ENCODE data around the gene CRKL. TPM values are rescaled to one million over a fixed set of nuclear protein-coding genes. Genes with fewer than 3 reads are reported as not detected.

CRKL gene
- total RNA-seq, 1 donor from 2014 or later = 46.1 TPM

DNA sequence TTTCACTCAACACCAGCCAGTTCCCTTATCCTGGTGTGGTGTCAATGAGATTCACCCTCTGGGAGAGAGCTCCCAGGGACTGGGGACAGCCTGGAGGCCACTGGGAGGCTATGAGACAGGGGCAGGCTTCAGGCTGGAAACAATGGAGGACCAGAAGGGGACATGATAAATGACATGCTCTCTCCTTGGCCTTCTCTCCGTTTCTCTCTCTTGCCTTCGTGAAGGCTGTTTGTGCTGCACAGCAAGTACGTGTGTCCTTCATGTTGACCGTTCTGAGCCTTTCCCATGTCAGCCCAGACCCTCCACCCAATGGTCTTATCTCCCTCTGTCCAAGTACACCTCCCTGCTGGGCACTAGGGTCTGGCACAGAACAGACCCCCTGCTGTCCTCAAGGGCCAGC, 63.3 kb downstream of the CRKL start:
- DNase-seq (ENCODE audit: low spot score) = no peak

GRCh38 chr22:20980938-20981722, 63.9 kb downstream of the CRKL start:
- no peak for DNase-seq (ENCODE audit: low spot score)

- peak; percentile 95 for DNase-seq (ENCODE audit: low spot score)
Observed at GRCh38 chr22:20981787-20982562, 64.8 kb downstream of the CRKL start, which contains the start of gene LZTR1. LZTR1 (plus strand) TSS chr22:20982297; CDS start chr22:20982372, 75 bp downstream.

DNA sequence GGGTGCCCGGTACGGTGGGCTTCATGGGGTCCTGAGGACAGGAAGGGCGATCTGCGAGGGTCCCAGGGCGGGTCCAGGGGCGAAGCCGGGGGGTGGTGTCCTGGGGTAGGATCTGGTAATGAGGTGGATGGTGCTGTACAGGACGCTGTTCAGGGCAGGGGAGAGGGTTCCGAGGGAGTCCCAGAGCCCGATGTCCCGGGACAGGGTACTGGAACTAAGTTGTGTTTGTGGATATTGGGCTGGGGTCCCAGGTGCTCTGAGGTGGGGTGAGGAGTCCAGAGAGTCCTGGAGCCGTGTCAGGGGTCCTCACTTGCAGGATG, 65.3 kb downstream of the CRKL start:
- no peak for DNase-seq (ENCODE audit: low spot score)

- DNase-seq (ENCODE audit: low spot score) = no peak
Observed at GRCh38 chr22:20983081-20983771, 66.0 kb downstream of the CRKL start.

DNA sequence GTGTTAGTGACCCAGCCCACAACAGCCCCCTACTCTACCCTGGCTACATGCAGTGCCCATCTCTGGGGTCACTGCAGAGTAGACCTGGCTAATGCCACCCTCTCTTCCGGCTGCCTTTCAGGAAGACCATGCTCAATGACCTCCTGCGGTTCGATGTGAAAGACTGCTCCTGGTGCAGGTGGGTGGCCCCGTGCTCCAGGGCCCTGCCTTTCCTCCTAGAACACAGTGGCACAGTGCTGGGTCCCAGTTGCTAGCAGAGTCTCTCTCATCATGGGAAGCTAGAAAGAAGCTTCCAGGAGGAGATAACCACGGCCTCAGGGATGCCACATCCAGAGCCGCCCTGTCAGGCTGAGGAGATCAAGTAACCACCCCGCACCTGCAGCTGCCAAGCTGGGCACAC, 68.5 kb downstream of the CRKL start:
- no peak for DNase-seq (ENCODE audit: low spot score)

DNA sequence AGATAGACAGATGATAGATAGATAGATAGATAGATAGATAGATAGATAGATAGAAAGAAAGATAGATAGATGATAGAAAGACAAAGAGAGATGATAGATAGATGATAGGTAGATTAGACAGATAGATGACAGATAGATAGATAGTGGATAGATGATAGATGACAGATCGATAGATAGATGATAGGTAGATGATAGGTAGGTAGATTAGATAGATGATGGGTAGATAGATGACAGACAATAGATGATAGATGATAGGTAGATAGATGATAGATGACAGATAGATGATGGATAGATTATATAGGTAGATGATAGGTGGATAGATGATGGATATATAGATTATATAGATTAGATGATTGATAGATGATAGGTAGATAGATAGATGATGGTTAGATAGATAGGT, 69.2 kb downstream of the CRKL start:
- no peak for DNase-seq (ENCODE audit: low spot score)

DNA sequence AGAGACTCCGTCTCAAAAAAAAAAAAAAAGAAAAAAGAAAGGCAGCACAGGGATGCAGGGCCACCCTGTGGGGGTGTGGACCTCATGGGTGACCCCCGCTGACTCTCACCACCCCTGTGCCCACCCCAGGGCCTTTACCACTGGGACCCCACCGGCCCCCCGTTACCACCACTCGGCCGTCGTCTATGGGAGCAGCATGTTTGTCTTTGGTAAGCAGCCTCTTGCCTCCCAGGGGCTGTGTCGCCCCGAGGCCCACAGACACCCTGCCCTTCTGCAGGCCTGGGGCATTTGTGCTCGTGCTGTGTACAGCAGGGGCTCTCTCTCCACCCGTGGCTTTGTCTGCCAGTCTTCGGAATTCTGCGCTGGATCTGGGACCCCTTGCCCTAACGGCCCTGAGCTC, 70.2 kb downstream of the CRKL start:
- DNase-seq (ENCODE audit: low spot score) = no peak

GRCh38 chr22:20988573-20989322, 71.5 kb downstream of the CRKL start:
- DNase-seq (ENCODE audit: low spot score) = no peak

GRCh38 chr22:20989323-20990138, 72.3 kb downstream of the CRKL start:
- no peak for DNase-seq (ENCODE audit: low spot score)

DNA sequence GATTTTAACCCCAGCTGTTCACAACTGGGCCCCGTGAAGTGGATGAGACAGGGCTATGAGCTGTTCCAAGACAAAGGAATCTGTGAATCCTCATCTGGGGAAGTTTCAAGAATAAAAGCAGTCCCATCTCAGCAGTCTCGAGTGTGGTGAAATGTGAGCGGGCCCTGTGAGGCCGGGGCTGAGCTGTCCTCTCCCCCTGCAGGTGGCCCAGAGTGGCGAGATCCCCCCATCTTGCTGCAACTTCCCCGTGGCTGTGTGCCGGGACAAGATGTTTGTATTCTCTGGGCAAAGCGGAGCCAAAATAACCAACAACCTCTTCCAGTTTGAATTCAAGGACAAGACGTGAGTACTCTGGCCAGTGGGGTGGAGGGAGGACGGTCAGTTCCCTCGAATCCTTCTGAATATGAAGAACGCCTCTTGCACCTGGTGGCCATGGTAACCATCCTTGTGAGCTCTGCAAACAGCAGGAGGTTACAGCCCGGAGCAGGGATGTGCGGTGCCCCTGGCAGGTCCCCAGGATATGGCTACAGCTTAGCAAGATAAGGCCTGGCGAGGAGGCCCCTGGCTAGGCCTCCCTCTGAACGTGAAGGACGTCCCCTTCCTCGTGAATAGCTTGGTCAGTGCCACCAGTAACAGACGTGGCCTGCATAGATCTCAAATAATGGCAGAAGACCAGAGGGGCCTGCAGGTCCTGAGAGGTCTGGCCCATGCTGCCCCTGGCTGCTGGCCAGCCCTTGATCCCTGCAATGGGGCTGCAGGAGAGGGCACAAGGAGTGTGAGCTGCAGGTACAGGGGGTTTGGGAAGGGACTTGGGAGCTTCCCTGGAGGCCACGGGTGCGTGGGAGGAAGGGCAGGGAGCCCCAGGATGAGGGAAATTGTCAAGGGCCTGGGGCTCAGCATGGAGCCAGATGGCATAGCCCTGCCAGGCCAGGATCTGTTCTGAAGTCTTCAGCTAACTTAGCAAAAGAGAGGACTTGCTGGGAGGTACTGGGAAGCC, 73.3 kb downstream of the CRKL start:
- no peak for DNase-seq (ENCODE audit: low spot score)

DNA sequence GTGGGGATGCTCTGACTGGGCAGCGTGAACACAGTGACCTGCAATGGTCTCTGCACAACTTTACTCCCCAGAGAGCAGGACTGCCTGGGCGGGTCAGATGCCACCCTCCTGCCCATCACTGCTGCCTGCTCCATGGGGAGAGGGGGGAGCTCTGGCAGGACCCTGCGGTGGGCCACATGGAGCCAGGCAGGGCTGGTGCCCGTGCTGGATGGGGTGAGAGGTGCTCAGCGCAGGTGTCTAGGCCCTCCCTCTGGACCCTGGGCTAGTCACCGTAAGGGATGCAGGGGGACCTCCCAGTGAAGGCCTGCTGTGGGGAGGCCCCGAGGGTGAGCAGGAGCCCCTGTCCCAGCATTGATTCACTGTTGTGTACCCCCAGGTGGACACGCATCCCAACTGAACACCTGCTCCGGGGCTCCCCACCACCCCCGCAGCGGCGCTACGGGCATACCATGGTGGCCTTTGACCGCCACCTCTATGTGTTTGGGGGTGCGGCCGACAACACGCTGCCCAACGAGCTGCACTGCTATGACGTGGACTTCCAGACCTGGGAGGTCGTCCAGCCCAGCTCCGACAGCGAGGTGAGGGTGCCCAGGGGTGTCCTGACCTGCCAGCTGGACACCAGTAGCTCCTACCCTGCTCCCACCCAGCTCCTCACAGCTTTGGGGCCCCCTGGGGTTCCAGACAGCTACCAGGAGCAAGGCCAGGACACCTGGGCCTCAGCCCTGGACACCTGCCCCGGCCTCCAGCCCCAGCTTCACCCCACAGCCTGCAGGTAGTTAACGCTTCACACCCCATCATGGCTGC, 74.2 kb downstream of the CRKL start:
- DNase-seq (ENCODE audit: low spot score) = no peak

DNA sequence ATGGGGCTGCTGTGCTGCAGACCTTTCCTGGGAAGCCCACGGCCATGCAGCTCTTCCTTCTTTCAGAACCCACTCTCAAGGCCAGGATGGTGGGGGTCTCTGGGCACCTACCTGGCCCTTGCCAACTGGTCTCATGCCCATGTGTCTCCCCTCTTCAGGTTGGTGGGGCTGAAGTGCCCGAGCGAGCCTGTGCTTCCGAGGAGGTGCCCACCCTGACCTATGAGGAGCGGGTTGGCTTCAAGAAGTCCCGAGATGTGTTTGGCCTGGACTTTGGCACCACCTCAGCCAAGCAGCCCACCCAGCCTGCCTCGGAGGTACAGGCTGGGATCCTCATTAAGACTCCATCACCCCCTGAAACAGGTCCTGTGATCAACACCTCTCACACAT, 74.8 kb downstream of the CRKL start:
- no peak for DNase-seq (ENCODE audit: low spot score)

DNA sequence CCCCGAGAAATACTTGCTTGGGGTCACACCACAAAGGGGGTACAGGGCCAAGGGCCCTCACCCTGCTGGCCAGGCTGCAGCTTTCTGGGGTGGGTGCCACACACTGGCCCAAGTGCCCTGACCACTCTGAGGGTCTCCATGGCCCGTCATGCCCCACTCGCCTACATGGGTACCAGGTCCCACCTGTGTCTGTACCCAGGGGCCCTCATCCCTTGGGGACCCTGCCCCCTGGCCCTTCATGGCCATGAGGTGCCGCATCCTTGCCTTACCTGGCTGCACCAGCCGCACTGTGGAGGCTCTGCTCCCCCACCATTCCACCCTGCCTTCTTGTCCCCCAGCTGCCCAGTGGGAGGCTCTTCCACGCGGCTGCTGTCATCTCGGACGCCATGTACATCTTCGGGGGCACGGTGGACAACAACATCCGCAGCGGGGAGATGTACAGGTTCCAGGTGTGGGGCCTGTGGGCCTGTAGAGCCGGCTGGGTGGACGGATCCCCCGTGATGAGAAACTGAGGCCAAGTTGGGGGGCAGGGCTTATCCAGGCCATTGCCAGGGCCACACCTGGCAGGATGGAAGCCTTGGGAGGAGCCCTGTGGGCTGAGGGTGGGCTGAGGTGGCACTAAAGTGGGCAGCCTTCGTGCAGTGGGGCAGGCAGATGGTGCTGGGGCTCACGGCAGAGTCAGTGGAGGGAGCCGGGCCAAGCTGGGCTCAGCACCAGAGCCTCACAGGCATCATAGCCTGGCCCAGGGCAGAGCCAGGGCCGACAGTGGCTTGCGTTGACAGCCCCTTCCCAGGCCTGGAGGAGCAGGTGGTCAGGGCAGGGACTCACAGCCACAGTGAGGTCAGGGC, 75.5 kb downstream of the CRKL start:
- no peak for DNase-seq (ENCODE audit: low spot score)

DNA sequence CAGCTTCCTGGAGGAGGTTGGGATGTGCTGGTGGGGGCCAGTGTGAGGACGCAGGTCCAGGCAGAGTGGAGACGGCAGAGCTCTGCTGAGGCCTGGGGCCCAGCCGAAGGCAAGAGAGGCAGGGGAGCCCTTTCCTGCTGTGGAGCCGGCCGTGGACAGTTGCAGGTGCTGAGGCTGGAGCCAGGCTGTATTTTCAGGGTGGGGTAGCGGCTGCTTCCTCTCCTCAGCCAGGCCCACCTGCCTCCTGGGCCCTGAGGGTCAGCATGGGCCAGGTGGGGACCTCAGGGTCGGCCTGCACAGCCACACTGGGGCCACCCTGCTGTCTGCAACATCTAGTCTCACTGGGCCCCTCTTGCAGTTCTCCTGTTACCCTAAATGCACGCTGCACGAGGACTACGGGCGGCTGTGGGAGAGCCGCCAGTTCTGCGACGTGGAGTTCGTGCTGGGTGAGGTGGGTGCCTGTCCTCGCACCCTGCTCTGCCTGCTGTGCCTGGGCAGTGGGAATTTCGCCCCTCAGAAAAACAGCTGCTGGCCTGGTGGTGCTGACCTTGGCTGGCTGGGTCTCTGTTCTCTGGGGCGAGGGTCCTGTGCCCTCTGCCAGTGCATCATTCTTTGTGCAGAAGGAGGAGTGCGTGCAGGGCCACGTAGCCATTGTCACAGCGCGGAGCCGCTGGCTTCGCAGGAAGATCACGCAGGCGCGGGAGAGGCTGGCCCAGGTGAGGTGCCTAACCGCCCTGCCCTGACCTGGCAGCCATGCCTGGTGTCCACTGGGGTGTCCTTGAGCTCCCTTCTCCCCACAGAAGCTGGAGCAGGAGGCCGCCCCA, 76.3 kb downstream of the CRKL start:
- DNase-seq (ENCODE audit: low spot score) = no peak

DNA sequence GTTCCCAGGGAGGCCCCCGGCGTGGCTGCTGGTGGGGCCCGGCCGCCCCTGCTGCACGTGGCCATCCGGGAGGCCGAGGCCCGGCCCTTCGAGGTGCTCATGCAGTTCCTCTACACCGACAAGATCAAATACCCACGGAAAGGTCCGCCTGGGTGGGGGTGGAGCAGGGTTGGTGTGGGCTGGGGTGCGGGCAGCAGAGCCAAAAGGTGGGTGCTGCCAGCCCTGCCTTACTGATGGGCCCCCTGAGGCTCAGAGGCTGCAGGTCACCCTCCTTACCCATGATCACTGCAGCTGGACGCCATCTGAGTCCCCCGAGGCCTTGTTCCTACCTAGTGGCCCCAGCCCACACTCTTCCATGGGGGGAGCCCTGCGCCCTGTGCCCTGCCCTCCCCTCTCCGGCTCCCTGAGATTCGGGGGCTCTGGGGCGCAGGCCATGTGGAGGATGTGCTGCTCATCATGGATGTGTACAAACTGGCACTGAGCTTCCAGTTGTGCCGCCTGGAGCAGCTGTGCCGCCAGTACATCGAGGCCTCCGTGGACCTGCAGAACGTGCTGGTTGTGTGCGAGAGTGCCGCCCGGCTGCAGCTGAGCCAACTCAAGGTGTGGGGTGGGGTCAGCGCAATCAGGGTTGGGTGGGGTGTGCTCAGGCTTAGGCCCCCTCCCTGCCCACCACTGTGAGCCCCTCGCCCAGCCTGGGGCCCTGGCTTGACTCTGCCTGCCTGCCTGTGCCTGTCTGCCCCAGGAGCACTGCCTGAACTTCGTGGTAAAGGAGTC, 77.1 kb downstream of the CRKL start:
- no peak for DNase-seq (ENCODE audit: low spot score)
